Neural progenitor cell (in vitro differentiated cells): ENCODE results near the gene STON2.

Source experiments
- EZH2 ChIP-seq: fragments of 200-600 bp; sonication (generic); IDR thresholded peaks from 2 replicates; pipeline ENCODE4 v1.6.1; 2017; ENCODE audit warnings: antibody characterized with exemption, mild to moderate bottlenecking, moderate library complexity
- EZH2phosphoT487 ChIP-seq: fragments of 200-600 bp; sonication (generic); IDR thresholded peaks from 2 replicates; pipeline ENCODE4 v1.6.1; 2017; ENCODE audit warnings: antibody characterized with exemption
- TF ChIP-seq, protein P1 (sequence below): fragments of 200-600 bp; sonication (generic); IDR thresholded peaks from 2 replicates; pipeline ENCODE4 v1.5.1; 2017; ENCODE audit warnings: antibody characterized with exemption, mild to moderate bottlenecking

DNA sequence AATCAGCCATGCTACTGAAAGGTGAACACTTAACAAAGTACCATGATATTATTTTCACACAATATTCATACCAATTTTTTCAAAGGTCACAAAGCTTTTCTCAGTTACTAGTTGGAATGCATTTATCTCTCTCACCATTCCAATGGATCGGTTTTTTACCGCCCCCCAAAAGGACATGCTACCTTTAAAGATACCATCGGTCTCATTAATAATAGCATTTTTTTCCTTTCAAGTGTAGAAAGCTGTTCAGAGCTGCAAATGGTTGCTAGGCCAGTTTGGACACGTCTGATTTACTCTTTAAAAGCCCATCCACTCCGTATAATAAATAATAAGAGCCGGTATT is 34.9 kb upstream of the STON2 start:
- TF ChIP-seq, protein P1, sequence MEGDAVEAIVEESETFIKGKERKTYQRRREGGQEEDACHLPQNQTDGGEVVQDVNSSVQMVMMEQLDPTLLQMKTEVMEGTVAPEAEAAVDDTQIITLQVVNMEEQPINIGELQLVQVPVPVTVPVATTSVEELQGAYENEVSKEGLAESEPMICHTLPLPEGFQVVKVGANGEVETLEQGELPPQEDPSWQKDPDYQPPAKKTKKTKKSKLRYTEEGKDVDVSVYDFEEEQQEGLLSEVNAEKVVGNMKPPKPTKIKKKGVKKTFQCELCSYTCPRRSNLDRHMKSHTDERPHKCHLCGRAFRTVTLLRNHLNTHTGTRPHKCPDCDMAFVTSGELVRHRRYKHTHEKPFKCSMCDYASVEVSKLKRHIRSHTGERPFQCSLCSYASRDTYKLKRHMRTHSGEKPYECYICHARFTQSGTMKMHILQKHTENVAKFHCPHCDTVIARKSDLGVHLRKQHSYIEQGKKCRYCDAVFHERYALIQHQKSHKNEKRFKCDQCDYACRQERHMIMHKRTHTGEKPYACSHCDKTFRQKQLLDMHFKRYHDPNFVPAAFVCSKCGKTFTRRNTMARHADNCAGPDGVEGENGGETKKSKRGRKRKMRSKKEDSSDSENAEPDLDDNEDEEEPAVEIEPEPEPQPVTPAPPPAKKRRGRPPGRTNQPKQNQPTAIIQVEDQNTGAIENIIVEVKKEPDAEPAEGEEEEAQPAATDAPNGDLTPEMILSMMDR = no peak
- TF ChIP-seq EZH2 (no peak), EZH2phosphoT487 (no peak)
